ENCODE results near the gene MALSU1.
A peak's percentile ranks its signal among the peaks of the same experiment; 100 is the strongest.

- TF ChIP-seq CTCF (IDR thresholded peaks at IDR 0.05; ENCODE audit: low read depth, low read length, poor library complexity, severe bottlenecking) (peak; percentile 90), EZH2phosphoT487 (IDR thresholded peaks at IDR 0.05; ENCODE audit: borderline replicate concordance, low read length) (no peak)
These were observed 37.2 kb upstream of the MALSU1 start for GRCh38 chr7:23261843-23262452.

Data from DOHH2 (cell line).